Measurements from ENCODE around the gene ATP6V1C2. TPM values are rescaled to one million over a fixed set of nuclear protein-coding genes. Genes with fewer than 3 reads are reported as not detected.

Gene ATP6V1C2
- total and polyA plus RNA-seq, 2 experiments from 2014 or later: 0.14 to 2.1 TPM

- no peaks in the 10 kb centered on the region; the same call in 1 of the 2 replicates for H3K79me2 ChIP-seq (replicated peaks; ENCODE audit: insufficient read depth)
- 0 out of 2 replicates have a peak, but pooled peaks cover 4% of the 10 kb centered on the region for H3F3A ChIP-seq (replicated peaks; ENCODE audit: low read depth)
- H3K4me2 ChIP-seq: no peak overlapping the region
- Mint-ChIP-seq H3K36me3 (ENCODE audit: low read depth) (peaks cover 42% of the 10 kb centered on the region), H3K9me3 (no peaks in the 10 kb centered on the region), H3K27me3 (ENCODE audit: insufficient read depth, low read depth, poor library complexity) (peaks cover 5% of the 10 kb centered on the region), H3K27ac (no peak overlapping the region), H3K4me1 (peaks cover 4% of the 10 kb centered on the region; the same call in 2 of the 3 replicates), H3K4me3 (no peak overlapping the region)
- no peaks in the 10 kb centered on the region for H3K27me3 ChIP-seq (ENCODE audit: insufficient read depth)
- H2AFZ ChIP-seq: no peak overlapping the region
- no peak overlapping the region for H3K4me3 ChIP-seq
- H4K20me1 ChIP-seq (replicated peaks; ENCODE audit: insufficient read depth): peaks cover 23% of the 10 kb centered on the region
- H3K36me3 ChIP-seq (ENCODE audit: insufficient read depth): peaks cover 24% of the 10 kb centered on the region
- no peak overlapping the region for H3K27ac ChIP-seq (ENCODE audit: low read depth)
- TF ChIP-seq STAT1 (IDR thresholded peaks at IDR 0.05; ENCODE audit: unreplicated experiment) (no peak), NANOG (IDR thresholded peaks at IDR 0.05; ENCODE audit: borderline replicate concordance) (no peak), CTCF (conservative IDR thresholded peaks at IDR 0.05; ENCODE audit: low read depth in 2 of 2) (no peak), REST (IDR thresholded peaks at IDR 0.05; ENCODE audit: unreplicated experiment) (no peak), ZNF462 (CRISPR knock-in tag; IDR thresholded peaks at IDR 0.05) (no peak)
- H3K4me1 ChIP-seq (ENCODE audit: insufficient read depth): peaks cover 5% of the 10 kb centered on the region; the same call in 1 of the 2 replicates
- no peaks in the 10 kb centered on the region for H3K9me2 ChIP-seq (ENCODE audit: insufficient read depth)
- ATAC-seq (no peak), DNase-seq (ENCODE audit: low spot score) (no peak)
Observed at GRCh38 chr2:10778724-10779115, 57.3 kb downstream of the ATP6V1C2 start.
